ENCODE results near the gene ZFYVE9. TPM values are rescaled to one million over a fixed set of nuclear protein-coding genes. Genes with fewer than 3 reads are reported as not detected.
A peak's percentile ranks its signal among the peaks of the same experiment; 100 is the strongest.

ZFYVE9 gene
- total and polyA plus RNA-seq, 9 of the 15 experiments (the other 6 are each of a cell fraction or from before 2014, with no cell fraction given) = 0.52 to 14.4 (median 8.9) TPM

DNA sequence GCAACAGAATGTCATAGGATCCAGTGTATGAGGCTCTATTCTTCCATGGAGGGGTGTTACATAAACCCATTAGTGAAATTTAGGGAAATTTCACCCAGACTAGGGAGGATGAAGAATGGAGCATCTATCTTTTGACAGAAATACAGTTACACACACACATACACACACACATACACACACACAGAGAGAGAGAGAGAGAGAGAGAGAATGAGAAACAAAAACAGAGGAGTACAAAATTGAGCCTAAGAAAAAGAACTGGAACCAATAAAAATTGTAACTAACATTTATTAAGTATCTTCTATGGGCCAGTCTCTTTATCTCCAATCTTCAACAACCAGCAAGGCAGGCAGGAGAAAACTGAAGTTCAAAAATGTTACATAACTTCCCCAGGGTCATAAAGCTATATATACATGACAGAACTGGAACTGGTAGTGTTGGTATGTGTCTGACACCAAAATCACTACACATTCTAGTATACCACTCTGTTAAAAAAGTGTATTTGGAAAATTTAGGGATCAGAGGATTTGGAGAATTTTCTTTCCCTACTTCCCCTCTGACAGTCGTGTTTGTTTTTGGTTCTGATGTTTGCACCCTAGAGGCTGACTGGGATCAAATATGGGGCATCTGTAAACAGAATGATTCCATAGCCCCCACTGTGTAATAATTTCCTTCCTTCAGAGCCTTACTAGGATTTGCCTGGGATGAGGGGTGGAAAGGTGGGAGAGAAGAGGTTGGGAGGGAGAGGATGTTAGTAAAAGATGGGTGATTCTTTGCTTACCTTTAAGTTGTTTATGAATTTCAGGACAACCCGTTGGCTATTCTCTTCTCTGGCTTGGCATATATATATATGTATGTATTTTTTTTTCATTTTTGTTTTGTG lies 1.0 kb upstream of the ZFYVE9 start (continued):
- TF ChIP-seq HCFC1 (IDR thresholded peaks at IDR 0.05; ENCODE audit: low read depth, low read length) (no peak), HDAC2 (IDR thresholded peaks at IDR 0.05) (0 out of 2 replicates have a peak, but pooled peaks have one; percentile 16)

DNA sequence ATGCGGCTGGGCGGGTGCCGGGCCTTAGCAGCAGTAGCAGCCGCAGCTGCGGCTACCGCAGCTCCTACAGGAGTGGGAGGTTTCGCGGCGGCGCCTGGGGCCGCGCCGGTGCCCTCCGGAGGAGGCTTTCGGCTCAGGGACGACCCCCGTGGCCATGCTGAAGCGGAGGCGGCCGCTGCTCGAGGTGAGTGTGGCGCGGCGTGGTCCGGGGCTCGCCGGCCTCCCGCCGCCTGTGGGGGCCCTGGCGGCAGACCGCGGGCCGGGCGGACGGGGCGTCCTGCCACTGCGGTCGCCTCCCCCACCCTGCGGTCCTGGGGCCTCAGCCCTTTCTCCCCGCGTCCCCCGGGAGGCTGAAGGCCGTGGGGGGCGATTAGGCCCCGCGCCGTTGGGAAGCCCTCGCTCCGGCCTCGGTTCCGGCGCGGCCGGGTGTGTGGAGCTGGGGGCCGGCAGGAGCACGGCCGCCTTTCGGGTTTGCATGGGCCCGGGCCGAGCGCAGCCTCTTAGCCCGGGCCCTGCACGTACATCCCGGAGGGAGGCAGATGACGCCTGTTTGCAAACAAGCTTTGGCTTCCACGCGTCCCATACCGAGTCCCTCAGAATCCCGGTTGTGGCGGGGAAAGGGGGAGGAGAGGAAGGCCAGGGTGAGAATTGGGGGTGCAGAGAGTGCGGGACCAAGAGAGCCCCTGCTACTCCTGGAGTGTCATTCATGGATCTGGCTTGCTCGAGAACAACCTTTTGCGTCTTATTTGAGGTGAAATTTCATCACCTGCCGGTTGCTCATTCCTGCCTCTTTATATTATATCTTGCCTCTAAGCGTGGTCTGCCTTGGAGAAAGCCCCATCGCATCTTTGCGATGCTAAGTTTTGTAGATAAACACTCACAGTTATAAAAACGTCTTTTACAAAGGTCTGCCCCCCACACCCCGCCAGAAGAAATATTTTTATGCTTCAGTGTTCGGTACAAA lies 613 bp downstream of the ZFYVE9 start:
- Histone ChIP-seq H4K20me1 (replicated peaks; ENCODE audit: control insufficient read depth, insufficient read depth, low read length) (no peaks in the 10 kb centered on the region), H3K4me1 (replicated peaks in 1 of 2; ENCODE audit: control insufficient read depth in 2 of 2, insufficient read depth in 2 of 2, low read length in 2 of 2) (peaks cover 19% of the 10 kb centered on the region in 2 experiments), H2AFZ (ENCODE audit: low read depth, low read length) (peak overlapping the region; percentile 97), H3K36me3 (ENCODE audit: control insufficient read depth, insufficient read depth, low read length) (no peaks in the 10 kb centered on the region), H3K4me2 (ENCODE audit: insufficient read depth, low read length) (peak overlapping the region; percentile 97), H3K9me1 (ENCODE audit: control insufficient read depth, insufficient read depth, low read length) (no peaks in the 10 kb centered on the region), H3K9ac (ENCODE audit: insufficient read depth in 1 of 2, low read depth in 2 of 2, low read length in 2 of 2) (peak overlapping the region; percentile 88 to 98), H3K4me3 (peak overlapping the region; percentile 88), H3K9me3 (replicated peaks; ENCODE audit: control insufficient read depth, insufficient read depth, low read depth, low read length) (no peaks in the 10 kb centered on the region), H3K27ac (ENCODE audit: extremely low read depth, low read depth, low read length) (peak overlapping the region; percentile 80), H3K27me3 (ENCODE audit: control insufficient read depth in 2 of 2, insufficient read depth in 2 of 2, low read length in 2 of 2) (no peaks in the 10 kb centered on the region), H3K79me2 (ENCODE audit: control insufficient read depth, insufficient read depth, low read length) (peaks cover 39% of the 10 kb centered on the region)
- DNase-seq (ENCODE audit: extremely low read depth in 1 of 4, low spot score in 3 of 4) (peak; percentile 62 to 75 (median 71)), FAIRE-seq (no peak), ATAC-seq (peak; percentile 78)
- WGBS (ENCODE audit: insufficient coverage, low coverage, missing lambda C conversion rate) = under 1% methylated on average over 55 of the region's 80 CpGs
- CTCF ChIA-PET (ENCODE audit: low intra/inter-chr PET ratio) = interaction anchor here (0.6 to 2.2 kb wide), 6 partner anchors 11 to 207 kb away, joined by 3 to 15 read pairs (median 4); no protein-coding TSS in a partner anchor
- in situ Hi-C loops (cut with MboI) (loop anchor here (25.0 kb wide), 1 partner anchor 545 kb away; the partner anchor contains the start of gene COA7), intact Hi-C loops (cut with micrococcal nuclease) (loop anchor here (1.0 to 5.0 kb wide), 4 partner anchors 85 to 224 kb away; partner anchors contain the start of gene CC2D1B)
- BruUV-seq (replicated peaks) = no TSS peak
- POLR2A ChIA-PET = interaction anchor here (0.6 to 2.6 kb wide), 8 partner anchors 8 to 410 kb away, joined by 3 to 15 read pairs (median 4); partner anchors contain the start of gene TUT4
- TF ChIP-seq, protein P1, sequence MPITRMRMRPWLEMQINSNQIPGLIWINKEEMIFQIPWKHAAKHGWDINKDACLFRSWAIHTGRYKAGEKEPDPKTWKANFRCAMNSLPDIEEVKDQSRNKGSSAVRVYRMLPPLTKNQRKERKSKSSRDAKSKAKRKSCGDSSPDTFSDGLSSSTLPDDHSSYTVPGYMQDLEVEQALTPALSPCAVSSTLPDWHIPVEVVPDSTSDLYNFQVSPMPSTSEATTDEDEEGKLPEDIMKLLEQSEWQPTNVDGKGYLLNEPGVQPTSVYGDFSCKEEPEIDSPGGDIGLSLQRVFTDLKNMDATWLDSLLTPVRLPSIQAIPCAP (CRISPR knock-in tag; IDR thresholded peaks at IDR 0.05; ENCODE audit: borderline replicate concordance) = no peak
- TF ChIP-seq HNRNPL (IDR thresholded peaks at IDR 0.05; ENCODE audit: low read depth, low read length) (0 out of 2 replicates have a peak, but pooled peaks have one; percentile 12), FOXP1 (CRISPR knock-in tag; IDR thresholded peaks at IDR 0.05) (peak; percentile 76; the same call in 1 of the 2 replicates), E2F3 (CRISPR knock-in tag; IDR thresholded peaks at IDR 0.05) (no peak), SMARCE1 (IDR thresholded peaks at IDR 0.05) (0 out of 2 replicates have a peak, but pooled peaks have one; percentile 26), PCBP1 (IDR thresholded peaks at IDR 0.05; ENCODE audit: low read depth, low read length, poor library complexity, severe bottlenecking) (peak; percentile 54), KDM2B (CRISPR knock-in tag; IDR thresholded peaks at IDR 0.05) (peak; percentile 29; the same call in 1 of the 2 replicates), NRF1 (conservative IDR thresholded peaks at IDR 0.05 in 1 of 2, IDR thresholded peaks at IDR 0.05 in 1 of 2) (peak; percentile 8 to 19; a peak in 2 of 4 replicates), MEF2A (IDR thresholded peaks at IDR 0.05; ENCODE audit: control insufficient read depth, low read depth, low read length) (no peak), HDAC2 (IDR thresholded peaks at IDR 0.05) (peak; percentile 48; the same call in 1 of the 2 replicates)
- TF ChIP-seq, protein P2, sequence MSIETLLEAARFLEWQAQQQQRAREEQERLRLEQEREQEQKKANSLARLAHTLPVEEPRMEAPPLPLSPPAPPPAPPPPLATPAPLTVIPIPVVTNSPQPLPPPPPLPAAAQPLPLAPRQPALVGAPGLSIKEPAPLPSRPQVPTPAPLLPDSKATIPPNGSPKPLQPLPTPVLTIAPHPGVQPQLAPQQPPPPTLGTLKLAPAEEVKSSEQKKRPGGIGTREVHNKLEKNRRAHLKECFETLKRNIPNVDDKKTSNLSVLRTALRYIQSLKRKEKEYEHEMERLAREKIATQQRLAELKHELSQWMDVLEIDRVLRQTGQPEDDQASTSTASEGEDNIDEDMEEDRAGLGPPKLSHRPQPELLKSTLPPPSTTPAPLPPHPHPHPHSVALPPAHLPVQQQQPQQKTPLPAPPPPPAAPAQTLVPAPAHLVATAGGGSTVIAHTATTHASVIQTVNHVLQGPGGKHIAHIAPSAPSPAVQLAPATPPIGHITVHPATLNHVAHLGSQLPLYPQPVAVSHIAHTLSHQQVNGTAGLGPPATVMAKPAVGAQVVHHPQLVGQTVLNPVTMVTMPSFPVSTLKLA (conservative IDR thresholded peaks at IDR 0.05) = peak; percentile 17 to 55; a peak in 2 of 4 replicates

All from K562 (cell line).